ENCODE data around the gene GIPC2. TPM values are rescaled to one million over a fixed set of nuclear protein-coding genes. Genes with fewer than 3 reads are reported as not detected.

GIPC2 gene, protein sequence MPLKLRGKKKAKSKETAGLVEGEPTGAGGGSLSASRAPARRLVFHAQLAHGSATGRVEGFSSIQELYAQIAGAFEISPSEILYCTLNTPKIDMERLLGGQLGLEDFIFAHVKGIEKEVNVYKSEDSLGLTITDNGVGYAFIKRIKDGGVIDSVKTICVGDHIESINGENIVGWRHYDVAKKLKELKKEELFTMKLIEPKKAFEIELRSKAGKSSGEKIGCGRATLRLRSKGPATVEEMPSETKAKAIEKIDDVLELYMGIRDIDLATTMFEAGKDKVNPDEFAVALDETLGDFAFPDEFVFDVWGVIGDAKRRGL
- 0.11 and 0.12 TPM in 2 replicates for total RNA-seq

DNA sequence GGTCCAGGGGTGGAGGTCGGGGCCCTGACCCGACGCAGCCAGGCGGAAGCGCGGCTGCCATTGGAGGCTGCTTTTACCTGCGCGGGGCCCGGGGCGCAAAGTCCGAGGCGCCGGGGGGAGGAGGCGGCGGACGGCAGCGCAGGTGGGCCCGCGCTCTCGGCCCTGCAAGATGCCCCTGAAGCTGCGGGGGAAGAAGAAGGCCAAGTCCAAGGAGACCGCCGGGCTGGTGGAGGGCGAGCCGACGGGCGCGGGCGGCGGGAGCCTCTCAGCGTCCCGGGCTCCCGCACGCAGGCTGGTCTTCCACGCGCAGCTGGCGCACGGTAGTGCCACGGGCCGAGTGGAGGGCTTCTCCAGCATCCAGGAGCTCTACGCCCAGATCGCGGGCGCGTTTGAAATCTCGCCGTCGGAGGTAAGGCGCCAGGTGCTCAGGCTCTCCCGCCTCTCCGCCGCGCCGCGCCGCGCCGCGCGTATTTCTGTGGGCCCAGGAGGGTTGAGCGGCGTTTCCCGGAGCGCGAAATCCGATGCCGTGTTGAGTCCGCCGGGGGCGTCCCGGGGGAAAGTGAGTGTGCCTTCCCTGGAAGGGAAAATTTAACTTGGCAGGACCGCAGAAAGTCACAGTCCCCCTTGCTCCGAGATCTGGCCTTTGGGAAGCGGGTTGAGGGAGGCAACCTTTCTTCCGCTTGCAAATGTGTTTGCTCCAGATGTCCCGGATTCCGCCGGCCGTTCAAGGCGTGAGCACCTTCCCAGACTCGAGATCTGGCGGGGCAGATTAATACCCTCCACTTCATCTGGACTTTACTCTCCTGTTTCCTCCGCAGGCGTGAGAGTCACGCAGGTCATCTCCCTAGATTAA lies at the start of gene GIPC2:
GIPC2 (plus strand) TSS at position 41 of the 853 bp plus-strand sequence; CDS start at position 170, 129 bp downstream.

GRCh38 chr1:78004719-78005447 lies 40.9 kb upstream of the GIPC2 start, which contains the start of gene DNAJB4:
Gene DNAJB4 (plus strand): TSS chr1:78004939. CDS start chr1:78005111, 172 bp downstream.

Other genes starting within 250 kb of the GIPC2 start
- 13.5 and 16.0 TPM in 2 replicates for gene NEXN, start 157.3 kb upstream of the GIPC2 start, total RNA-seq
- 111 and 172 TPM in 2 replicates for gene FUBP1, start 66.9 kb upstream of the GIPC2 start, total RNA-seq
- gene DNAJB4, start 41.0 kb upstream of the GIPC2 start, total RNA-seq, result 37.6 and 40.8 TPM in 2 replicates

Data from uterine smooth muscle cell (primary cell).